ENCODE measurements around the gene TFEC.

- TF ChIP-seq CTCF (IDR thresholded peaks at IDR 0.05), result no peak
- no peak for TF ChIP-seq EZH2phosphoT487 (IDR thresholded peaks at IDR 0.05)
- no peak for TF ChIP-seq EZH2 (IDR thresholded peaks at IDR 0.05)
These were observed 46.5 kb downstream of the TFEC start for GRCh38 chr7:115984105-115984504.

Measured in neural progenitor cell (in vitro differentiated cells).